ENCODE measurements around the gene RAD51B. TPM values are rescaled to one million over a fixed set of nuclear protein-coding genes. Genes with fewer than 3 reads are reported as not detected.

The RAD51B gene
- total and polyA plus RNA-seq, 2 of the 13 experiments (the other 11 are each of a cell fraction or from before 2014, with no cell fraction given), result 7.0 to 9.5 TPM

DNA sequence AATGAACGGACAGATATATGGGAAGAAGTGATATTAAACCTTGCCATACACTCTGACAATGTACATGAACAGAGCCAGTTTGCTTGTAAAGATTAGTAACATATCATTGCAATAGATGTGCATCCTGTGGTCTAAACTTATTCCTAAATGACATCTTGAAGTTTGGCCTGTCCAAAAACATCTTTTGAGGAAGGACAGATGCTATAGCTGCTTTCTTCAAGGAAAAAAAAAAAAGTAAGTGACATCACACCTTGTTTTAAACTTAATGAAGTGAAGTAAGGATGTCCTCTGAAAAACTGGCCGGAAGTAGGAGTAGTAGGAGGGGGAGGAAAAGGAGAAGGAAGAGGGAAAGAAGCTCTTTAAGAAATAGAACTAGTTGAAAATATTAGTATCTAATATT is 132.8 kb downstream of the RAD51B start:
- H3K4me3 ChIP-seq (replicated peaks in 1 of 3; ENCODE audit: insufficient read depth in 1 of 3, low read depth in 2 of 3, low read length in 3 of 3), result no peak overlapping the region
- ATAC-seq, result no peak
- in situ Hi-C loops (cut with HindIII; ENCODE audit: extremely low pct_ligation_motif_present, low pct_unique_long_range_greater_than_20kb) (no loop called here), intact Hi-C loops (cut with micrococcal nuclease; ENCODE audit: unreplicated experiment) (no loop called here)
- no peaks in the 10 kb centered on the region for H3K9me3 ChIP-seq (ENCODE audit: low read length)
- DNase-seq (ENCODE audit: low spot score), result no peak
- no peak overlapping the region for H2AFZ ChIP-seq (ENCODE audit: low read length)
- no peaks in the 10 kb centered on the region for H3K4me1 ChIP-seq (ENCODE audit: insufficient read depth, low read length)
- no peaks in the 10 kb centered on the region for H4K20me1 ChIP-seq (ENCODE audit: insufficient read depth, low read length)
- no TSS peak for BruUV-seq (replicated peaks)
- no peak for TF ChIP-seq HMG20A (CRISPR knock-in tag; IDR thresholded peaks at IDR 0.05; ENCODE audit: borderline replicate concordance)
- TF ChIP-seq ZNF329 (CRISPR knock-in tag; IDR thresholded peaks at IDR 0.05; ENCODE audit: low read depth), result no peak
- TF ChIP-seq ATF7 (IDR thresholded peaks at IDR 0.05), result no peak
- no peak for TF ChIP-seq ATF7 (CRISPR knock-in tag; IDR thresholded peaks at IDR 0.05)
- no peak for TF ChIP-seq ZNF781 (CRISPR knock-in tag; IDR thresholded peaks at IDR 0.05; ENCODE audit: borderline replicate concordance, not compliant biosample characterization)
- TF ChIP-seq NR2F6 (IDR thresholded peaks at IDR 0.05), result no peak
- no peak for TF ChIP-seq NR2F6 (CRISPR knock-in tag; IDR thresholded peaks at IDR 0.05)
- H3K27ac ChIP-seq (ENCODE audit: extremely low read length, insufficient read depth, low read length), result no peak overlapping the region
- H3K4me2 ChIP-seq (ENCODE audit: low read depth, low read length), result no peak overlapping the region
- WGBS (ENCODE audit: low lambda C conversion rate), result 98% methylated on average over 2 of the region's 2 CpGs
- ChIA-PET POLR2A (no interaction called here), CTCF (ENCODE audit: low intra/inter-chr PET ratio, low total read pairs) (no interaction called here)
- no peaks in the 10 kb centered on the region for H3K79me2 ChIP-seq (ENCODE audit: insufficient read depth, low read length)
- no peak for FAIRE-seq
- no peaks in the 10 kb centered on the region for H3K27me3 ChIP-seq (ENCODE audit: control insufficient read depth in 1 of 2, insufficient read depth in 2 of 2, low read length in 2 of 2)
- no peak overlapping the region for H3K9ac ChIP-seq (ENCODE audit: insufficient read depth, low read depth, low read length)
- no peaks in the 10 kb centered on the region for H3K36me3 ChIP-seq (replicated peaks in 1 of 2; ENCODE audit: control insufficient read depth in 1 of 2, insufficient read depth in 2 of 2, low read length in 2 of 2)

DNA sequence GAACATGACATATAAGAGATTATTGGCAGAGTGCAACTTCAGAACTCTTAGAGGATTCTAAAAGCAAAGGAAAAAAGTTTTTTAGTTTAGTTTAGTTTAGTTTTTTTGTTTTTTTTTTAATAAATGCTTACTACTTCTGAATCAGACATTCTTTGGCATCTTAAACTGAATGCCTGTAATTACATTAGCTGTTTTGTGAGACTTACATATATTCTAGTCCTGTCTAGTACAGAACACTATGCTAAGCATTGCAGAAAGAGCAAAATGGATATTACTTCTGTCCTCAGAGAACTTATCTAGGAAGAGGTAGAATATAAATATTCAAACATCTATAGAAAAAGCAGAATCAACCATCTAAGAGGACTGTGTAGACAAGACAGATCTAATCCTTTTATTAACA is 133.2 kb downstream of the RAD51B start:
- Histone ChIP-seq H3K79me2 (ENCODE audit: insufficient read depth, low read length) (no peaks in the 10 kb centered on the region), H3K4me3 (replicated peaks in 1 of 3; ENCODE audit: insufficient read depth in 1 of 3, low read depth in 2 of 3, low read length in 3 of 3) (no peak overlapping the region), H3K27ac (ENCODE audit: extremely low read length, insufficient read depth, low read length) (no peak overlapping the region), H3K9ac (ENCODE audit: insufficient read depth, low read depth, low read length) (no peak overlapping the region), H2AFZ (ENCODE audit: low read length) (no peak overlapping the region), H4K20me1 (ENCODE audit: insufficient read depth, low read length) (no peaks in the 10 kb centered on the region), H3K4me1 (ENCODE audit: insufficient read depth, low read length) (no peaks in the 10 kb centered on the region), H3K9me3 (ENCODE audit: low read length) (no peaks in the 10 kb centered on the region), H3K36me3 (replicated peaks in 1 of 2; ENCODE audit: control insufficient read depth in 1 of 2, insufficient read depth in 2 of 2, low read length in 2 of 2) (no peaks in the 10 kb centered on the region), H3K27me3 (ENCODE audit: control insufficient read depth in 1 of 2, insufficient read depth in 2 of 2, low read length in 2 of 2) (no peaks in the 10 kb centered on the region), H3K4me2 (ENCODE audit: low read depth, low read length) (no peak overlapping the region)
- BruUV-seq (replicated peaks), result no TSS peak
- no peak for ATAC-seq
- ChIA-PET CTCF (ENCODE audit: low intra/inter-chr PET ratio, low total read pairs) (no interaction called here), POLR2A (no interaction called here)
- intact Hi-C loops (cut with micrococcal nuclease; ENCODE audit: unreplicated experiment) (no loop called here), in situ Hi-C loops (cut with HindIII; ENCODE audit: extremely low pct_ligation_motif_present, low pct_unique_long_range_greater_than_20kb) (no loop called here)
- TF ChIP-seq, protein P1, sequence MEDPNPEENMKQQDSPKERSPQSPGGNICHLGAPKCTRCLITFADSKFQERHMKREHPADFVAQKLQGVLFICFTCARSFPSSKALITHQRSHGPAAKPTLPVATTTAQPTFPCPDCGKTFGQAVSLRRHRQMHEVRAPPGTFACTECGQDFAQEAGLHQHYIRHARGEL (CRISPR knock-in tag; IDR thresholded peaks at IDR 0.05), result no peak
- TF ChIP-seq RXRB (CRISPR knock-in tag; IDR thresholded peaks at IDR 0.05; ENCODE audit: borderline replicate concordance) (no peak), ZNF547 (CRISPR knock-in tag; IDR thresholded peaks at IDR 0.05) (no peak), ZBTB3 (CRISPR knock-in tag; IDR thresholded peaks at IDR 0.05; ENCODE audit: borderline replicate concordance, low read depth) (no peak)
- TF ChIP-seq, protein P2, sequence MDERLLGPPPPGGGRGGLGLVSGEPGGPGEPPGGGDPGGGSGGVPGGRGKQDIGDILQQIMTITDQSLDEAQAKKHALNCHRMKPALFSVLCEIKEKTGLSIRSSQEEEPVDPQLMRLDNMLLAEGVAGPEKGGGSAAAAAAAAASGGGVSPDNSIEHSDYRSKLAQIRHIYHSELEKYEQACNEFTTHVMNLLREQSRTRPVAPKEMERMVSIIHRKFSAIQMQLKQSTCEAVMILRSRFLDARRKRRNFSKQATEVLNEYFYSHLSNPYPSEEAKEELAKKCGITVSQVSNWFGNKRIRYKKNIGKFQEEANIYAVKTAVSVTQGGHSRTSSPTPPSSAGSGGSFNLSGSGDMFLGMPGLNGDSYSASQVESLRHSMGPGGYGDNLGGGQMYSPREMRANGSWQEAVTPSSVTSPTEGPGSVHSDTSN (CRISPR knock-in tag; IDR thresholded peaks at IDR 0.05), result no peak
- TF ChIP-seq, protein P3, sequence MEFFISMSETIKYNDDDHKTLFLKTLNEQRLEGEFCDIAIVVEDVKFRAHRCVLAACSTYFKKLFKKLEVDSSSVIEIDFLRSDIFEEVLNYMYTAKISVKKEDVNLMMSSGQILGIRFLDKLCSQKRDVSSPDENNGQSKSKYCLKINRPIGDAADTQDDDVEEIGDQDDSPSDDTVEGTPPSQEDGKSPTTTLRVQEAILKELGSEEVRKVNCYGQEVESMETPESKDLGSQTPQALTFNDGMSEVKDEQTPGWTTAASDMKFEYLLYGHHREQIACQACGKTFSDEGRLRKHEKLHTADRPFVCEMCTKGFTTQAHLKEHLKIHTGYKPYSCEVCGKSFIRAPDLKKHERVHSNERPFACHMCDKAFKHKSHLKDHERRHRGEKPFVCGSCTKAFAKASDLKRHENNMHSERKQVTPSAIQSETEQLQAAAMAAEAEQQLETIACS (CRISPR knock-in tag; IDR thresholded peaks at IDR 0.05), result no peak
- TF ChIP-seq, protein P4, sequence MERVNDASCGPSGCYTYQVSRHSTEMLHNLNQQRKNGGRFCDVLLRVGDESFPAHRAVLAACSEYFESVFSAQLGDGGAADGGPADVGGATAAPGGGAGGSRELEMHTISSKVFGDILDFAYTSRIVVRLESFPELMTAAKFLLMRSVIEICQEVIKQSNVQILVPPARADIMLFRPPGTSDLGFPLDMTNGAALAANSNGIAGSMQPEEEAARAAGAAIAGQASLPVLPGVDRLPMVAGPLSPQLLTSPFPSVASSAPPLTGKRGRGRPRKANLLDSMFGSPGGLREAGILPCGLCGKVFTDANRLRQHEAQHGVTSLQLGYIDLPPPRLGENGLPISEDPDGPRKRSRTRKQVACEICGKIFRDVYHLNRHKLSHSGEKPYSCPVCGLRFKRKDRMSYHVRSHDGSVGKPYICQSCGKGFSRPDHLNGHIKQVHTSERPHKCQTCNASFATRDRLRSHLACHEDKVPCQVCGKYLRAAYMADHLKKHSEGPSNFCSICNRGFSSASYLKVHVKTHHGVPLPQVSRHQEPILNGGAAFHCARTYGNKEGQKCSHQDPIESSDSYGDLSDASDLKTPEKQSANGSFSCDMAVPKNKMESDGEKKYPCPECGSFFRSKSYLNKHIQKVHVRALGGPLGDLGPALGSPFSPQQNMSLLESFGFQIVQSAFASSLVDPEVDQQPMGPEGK (CRISPR knock-in tag; IDR thresholded peaks at IDR 0.05), result no peak
- TF ChIP-seq, protein P5, sequence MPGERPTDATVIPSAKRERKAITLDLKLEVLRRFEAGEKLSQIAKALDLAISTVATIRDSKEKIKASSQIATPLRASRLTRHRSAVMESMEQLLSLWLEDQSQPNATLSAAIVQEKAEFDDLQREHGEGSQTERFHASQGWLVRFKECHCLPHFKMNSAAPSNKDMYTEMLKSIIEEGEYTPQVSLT (CRISPR knock-in tag; IDR thresholded peaks at IDR 0.05; ENCODE audit: borderline replicate concordance, low read depth), result no peak
- FAIRE-seq, result no peak
- DNase-seq (ENCODE audit: low spot score), result no peak

Measured in HepG2 (cell line).